GM23338 (cell line): Measurements from ENCODE around the gene HEYL. TPM values are rescaled to one million over a fixed set of nuclear protein-coding genes. Genes with fewer than 3 reads are reported as not detected.

Source experiments
- ATAC-seq: fragments of 200-7000 bp; cut with Tn5 transposase; 3 replicates; pipeline ENCODE4 v1.9.1; 2020
- DNase-seq: peaks from one replicate; pipeline ENCODE4 v3.0.0-alpha.2; 2015; ENCODE audit warnings: low spot score
- H2AFZ ChIP-seq: fragments of 200-600 bp; sonication (generic); 2 replicates; pipeline ENCODE4 v1.8.0; 2016; ENCODE audit warnings: antibody characterized with exemption, mild to moderate bottlenecking, moderate library complexity
- H3F3A ChIP-seq: fragments of 200-600 bp; sonication (generic); replicated peaks from 2 replicates; pipeline ENCODE4 v1.8.0; 2017; ENCODE audit warnings: antibody characterized with exemption, mixed run types, low read depth
- H3K27ac ChIP-seq: fragments of 200-600 bp; sonication (generic); 2 replicates; pipeline ENCODE4 v1.6.1; 2016; ENCODE audit warnings: low read depth
- H3K27me3 ChIP-seq: fragments of 200-600 bp; sonication (generic); 2 replicates; pipeline ENCODE4 v1.8.0; 2016; ENCODE audit warnings: mild to moderate bottlenecking, mixed run types, moderate library complexity; ENCODE audit not compliant: insufficient read depth
- H3K36me3 ChIP-seq: fragments of 200-600 bp; sonication (generic); 2 replicates; pipeline ENCODE4 v1.8.0; 2016; ENCODE audit warnings: mild to moderate bottlenecking; ENCODE audit not compliant: insufficient read depth
- H3K4me1 ChIP-seq: fragments of 200-600 bp; sonication (generic); 2 replicates; pipeline ENCODE4 v1.8.0; 2016; ENCODE audit warnings: mild to moderate bottlenecking, moderate library complexity; ENCODE audit not compliant: insufficient read depth
- H3K4me2 ChIP-seq: fragments of 200-600 bp; sonication (generic); 2 replicates; pipeline ENCODE4 v1.7.1; 2017; ENCODE audit warnings: mixed run types
- H3K4me3 ChIP-seq: fragments of 200-600 bp; sonication (generic); 2 replicates; pipeline ENCODE4 v1.6.1; 2016; ENCODE audit warnings: mixed run types
- H3K79me2 ChIP-seq: fragments of 200-600 bp; sonication (generic); replicated peaks from 2 replicates; pipeline ENCODE4 v1.8.0; 2017; ENCODE audit warnings: mild to moderate bottlenecking; ENCODE audit not compliant: insufficient read depth
- H3K9me2 ChIP-seq: fragments of 200-600 bp; sonication (generic); 2 replicates; pipeline ENCODE4 v1.8.0; 2017; ENCODE audit not compliant: insufficient read depth
- H4K20me1 ChIP-seq: fragments of 200-600 bp; sonication (generic); replicated peaks from 2 replicates; pipeline ENCODE4 v1.8.0; 2017; ENCODE audit warnings: mild to moderate bottlenecking; ENCODE audit not compliant: insufficient read depth
- H3K27ac Mint-ChIP-seq: 2 replicates; pipeline ENCODE4 v1.8.0; 2020; ENCODE audit warnings: inconsistent platforms, mild to moderate bottlenecking, moderate library complexity, mixed read lengths
- H3K27me3 Mint-ChIP-seq: 3 replicates; pipeline ENCODE4 v1.8.0; 2022; ENCODE audit warnings: low read depth, mild to moderate bottlenecking, moderate library complexity, mixed read lengths, inconsistent platforms; ENCODE audit not compliant: insufficient read depth, poor library complexity
- H3K36me3 Mint-ChIP-seq: 3 replicates; pipeline ENCODE4 v1.8.0; 2021; ENCODE audit warnings: low read depth, mild to moderate bottlenecking, inconsistent platforms, moderate library complexity, mixed read lengths
- H3K4me1 Mint-ChIP-seq: 3 replicates; pipeline ENCODE4 v1.8.0; 2020; ENCODE audit warnings: mild to moderate bottlenecking, inconsistent platforms, mixed read lengths
- H3K4me3 Mint-ChIP-seq: 3 replicates; pipeline ENCODE4 v1.8.0; 2021; ENCODE audit warnings: moderate library complexity, mild to moderate bottlenecking, inconsistent platforms, mixed read lengths
- H3K9me3 Mint-ChIP-seq: 3 replicates; pipeline ENCODE4 v1.8.0; 2020; ENCODE audit warnings: moderate library complexity, mild to moderate bottlenecking, inconsistent platforms, mixed read lengths
- EZH2 ChIP-seq: fragments of 200-600 bp; sonication (generic); IDR thresholded peaks from one replicate; pipeline ENCODE4 v1.8.0; 2017; ENCODE audit warnings: antibody characterized with exemption, mild to moderate bottlenecking, low read depth; ENCODE audit not compliant: unreplicated experiment
- EZH2phosphoT487 ChIP-seq: fragments of 200-600 bp; sonication (generic); IDR thresholded peaks from one replicate; pipeline ENCODE4 v1.8.1; 2018; ENCODE audit warnings: antibody characterized with exemption; ENCODE audit not compliant: unreplicated experiment
- JUNB ChIP-seq: IDR thresholded peaks from one replicate; pipeline ENCODE4 v1.6.1; 2016; ENCODE audit warnings: antibody characterized with exemption; ENCODE audit not compliant: unreplicated experiment
- NANOG ChIP-seq: IDR thresholded peaks from 2 replicates; pipeline ENCODE4 v1.6.1; 2016; ENCODE audit warnings: antibody characterized with exemption, borderline replicate concordance
- STAT1 ChIP-seq: IDR thresholded peaks from one replicate; pipeline ENCODE4 v1.6.1; 2016; ENCODE audit warnings: antibody characterized with exemption; ENCODE audit not compliant: unreplicated experiment
- ZNF462 ChIP-seq: fragments of 250-450 bp; sonication (Bioruptor Pico); IDR thresholded peaks from 2 replicates; pipeline ENCODE4 v1.5.0; 2020; ENCODE audit warnings: mild to moderate bottlenecking, moderate library complexity
- polyA plus RNA-seq: library from polyadenylated mRNA; unstranded; fragments of >200 nt; fragmentation: Nextera tagmentation; extraction: Ambion mirVana; gene quantifications from 2 replicates; pipeline ENCODE4 v1.2.1, GENCODE V29; 2016
- total RNA-seq: library from RNA; depleted of rRNA; stranded (reverse); fragments of >200 nt; shearing (Covaris generic); gene quantifications from 2 replicates; pipeline ENCODE4 v1.2.3, GENCODE V29; 2014

HEYL gene
- total and polyA plus RNA-seq, 2 experiments from 2014 or later: 1.6 to 4.5 TPM

GRCh38 chr1:39676948-39677548 is 37.6 kb upstream of the HEYL start:
- Histone ChIP-seq H3K4me2 (no peak overlapping the region), H2AFZ (no peak overlapping the region), H3K36me3 (no peaks in the 10 kb centered on the region), H3K4me3 (no peak overlapping the region), H4K20me1 (peaks cover 13% of the 10 kb centered on the region; the same call in 1 of the 2 replicates), H3K79me2 (no peaks in the 10 kb centered on the region), H3K9me2 (no peaks in the 10 kb centered on the region), H3K27me3 (peaks cover 98% of the 10 kb centered on the region), H3K27ac (no peak overlapping the region), H3K4me1 (peaks cover 5% of the 10 kb centered on the region; the same call in 1 of the 2 replicates), H3F3A (no peaks in the 10 kb centered on the region)
- Mint-ChIP-seq H3K9me3 (no peaks in the 10 kb centered on the region), H3K4me1 (0 out of 3 replicates have a peak, but pooled peaks cover 4% of the 10 kb centered on the region), H3K27me3 (peaks cover 96% of the 10 kb centered on the region), H3K27ac (no peak overlapping the region), H3K4me3 (no peak overlapping the region), H3K36me3 (no peaks in the 10 kb centered on the region)
- TF ChIP-seq ZNF462 (CRISPR knock-in tag) (no peak), STAT1 (no peak), EZH2phosphoT487 (no peak), NANOG (no peak)
- DNase-seq: no peak
- ATAC-seq: no peak

GRCh38 chr1:39675220-39675619 is 35.8 kb upstream of the HEYL start:
- Histone ChIP-seq H3K27me3 (peaks cover 98% of the 10 kb centered on the region), H2AFZ (no peak overlapping the region), H3K79me2 (no peaks in the 10 kb centered on the region), H3K4me2 (no peak overlapping the region), H3K9me2 (no peaks in the 10 kb centered on the region), H3F3A (no peaks in the 10 kb centered on the region), H3K4me1 (peaks cover 5% of the 10 kb centered on the region; the same call in 1 of the 2 replicates), H3K36me3 (no peaks in the 10 kb centered on the region), H3K4me3 (no peak overlapping the region), H3K27ac (no peak overlapping the region), H4K20me1 (peaks cover 13% of the 10 kb centered on the region; the same call in 1 of the 2 replicates)
- Mint-ChIP-seq H3K27ac (no peak overlapping the region), H3K36me3 (no peaks in the 10 kb centered on the region), H3K4me1 (peaks cover 9% of the 10 kb centered on the region), H3K27me3 (peaks cover 96% of the 10 kb centered on the region), H3K4me3 (no peak overlapping the region), H3K9me3 (no peaks in the 10 kb centered on the region)
- DNase-seq: no peak
- no peak for ATAC-seq
- no peak for TF ChIP-seq ZNF462 (CRISPR knock-in tag)
- TF ChIP-seq EZH2: no peak
- no peak for TF ChIP-seq JUNB
